Upper lobe of left lung (tissue), 4 donors: ENCODE measurements around the gene TEX35.

Experiments used
- EP300 ChIP-seq, 4 donors: sonication (generic); formaldehyde crosslinking; IDR thresholded peaks; one replicate each; pipeline ENCODE4 v1.5.1; 2017; ENCODE audit warnings: antibody characterized with exemption in 4 of 4, control low read depth in 2 of 4
- POLR2A ChIP-seq, 4 donors: fragments of 450-650 bp; IDR thresholded peaks; one replicate each; pipeline ENCODE4 v1.5.1; 2016 to 2017; ENCODE audit warnings: antibody characterized with exemption in 4 of 4, mild to moderate bottlenecking in 2 of 4
- TF ChIP-seq, protein P1 (sequence below), 6 experiments: fragments of 450-650 bp in 4 of 6; fragments of 200-600 bp in 2 of 6; sonication (generic) in 2 of 6; IDR thresholded peaks; one replicate each; pipeline ENCODE4 v1.5.1; 2016 to 2019; ENCODE audit warnings: antibody characterized with exemption in 6 of 6

DNA sequence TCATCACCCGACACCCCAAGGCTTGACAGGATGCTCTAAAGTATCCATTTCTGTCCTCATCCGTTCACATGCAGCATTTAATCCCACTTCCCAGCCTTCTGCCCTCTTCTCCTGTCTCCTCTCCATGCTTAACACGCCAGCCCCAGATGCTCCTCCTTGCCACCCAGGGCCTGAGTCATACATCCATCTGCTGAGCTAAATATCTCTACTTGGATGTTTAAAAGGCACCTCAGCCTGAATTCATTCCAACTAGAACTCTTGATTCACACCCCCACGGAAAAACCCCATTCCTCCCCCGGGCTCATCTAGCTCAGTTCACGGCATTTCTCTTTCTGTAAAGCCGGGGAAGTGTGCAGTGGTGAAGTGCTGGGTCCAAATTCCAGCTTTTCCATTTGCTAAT is 27.7 kb downstream of the TEX35 start:
- TF ChIP-seq, protein P1, sequence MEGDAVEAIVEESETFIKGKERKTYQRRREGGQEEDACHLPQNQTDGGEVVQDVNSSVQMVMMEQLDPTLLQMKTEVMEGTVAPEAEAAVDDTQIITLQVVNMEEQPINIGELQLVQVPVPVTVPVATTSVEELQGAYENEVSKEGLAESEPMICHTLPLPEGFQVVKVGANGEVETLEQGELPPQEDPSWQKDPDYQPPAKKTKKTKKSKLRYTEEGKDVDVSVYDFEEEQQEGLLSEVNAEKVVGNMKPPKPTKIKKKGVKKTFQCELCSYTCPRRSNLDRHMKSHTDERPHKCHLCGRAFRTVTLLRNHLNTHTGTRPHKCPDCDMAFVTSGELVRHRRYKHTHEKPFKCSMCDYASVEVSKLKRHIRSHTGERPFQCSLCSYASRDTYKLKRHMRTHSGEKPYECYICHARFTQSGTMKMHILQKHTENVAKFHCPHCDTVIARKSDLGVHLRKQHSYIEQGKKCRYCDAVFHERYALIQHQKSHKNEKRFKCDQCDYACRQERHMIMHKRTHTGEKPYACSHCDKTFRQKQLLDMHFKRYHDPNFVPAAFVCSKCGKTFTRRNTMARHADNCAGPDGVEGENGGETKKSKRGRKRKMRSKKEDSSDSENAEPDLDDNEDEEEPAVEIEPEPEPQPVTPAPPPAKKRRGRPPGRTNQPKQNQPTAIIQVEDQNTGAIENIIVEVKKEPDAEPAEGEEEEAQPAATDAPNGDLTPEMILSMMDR (IDR thresholded peaks at IDR 0.05) = no peak
- TF ChIP-seq POLR2A (IDR thresholded peaks at IDR 0.05) (no peak), EP300 (IDR thresholded peaks at IDR 0.05) (no peak)
